ENCODE measurements around the gene VPS37C.

The VPS37C gene

GRCh38 chr11:61151545-61152252 is 9.5 kb downstream of the VPS37C start:
- TF ChIP-seq CTCF (IDR thresholded peaks at IDR 0.05): no peak

GRCh38 chr11:61150706-61151544 is 10.3 kb downstream of the VPS37C start:
- no peak for TF ChIP-seq CTCF (IDR thresholded peaks at IDR 0.05)

- TF ChIP-seq CTCF (IDR thresholded peaks at IDR 0.05): no peak
These were observed 11.3 kb downstream of the VPS37C start for GRCh38 chr11:61149624-61150615.

- TF ChIP-seq CTCF (IDR thresholded peaks at IDR 0.05): no peak
These were observed 13.2 kb downstream of the VPS37C start for GRCh38 chr11:61147791-61148620.

- TF ChIP-seq CTCF (IDR thresholded peaks at IDR 0.05): no peak
These were observed 14.0 kb downstream of the VPS37C start for GRCh38 chr11:61147271-61147670.

GRCh38 chr11:61146416-61146815 is 14.8 kb downstream of the VPS37C start:
- no peak for TF ChIP-seq CTCF (IDR thresholded peaks at IDR 0.05)
